ENCODE measurements around the gene CLEC1B. TPM values are rescaled to one million over a fixed set of nuclear protein-coding genes. Genes with fewer than 3 reads are reported as not detected.
"Not testable (repeated sequence)": the region's sequence is repeated elsewhere in the genome, so short reads cannot be mapped to it uniquely, and the experiment has no call there.

The CLEC1B gene
- total and polyA plus RNA-seq, 10 of the 15 experiments (the other 5 are each of a cell fraction or from before 2014, with no cell fraction given), result not detected

GRCh38 chr12:9952954-9953729 is 45.8 kb downstream of the CLEC1B start:
- H3K9ac ChIP-seq (ENCODE audit: control insufficient read depth, insufficient read depth, low read length); H3K27ac ChIP-seq (ENCODE audit: control insufficient read depth, insufficient read depth); H3K27me3 ChIP-seq (replicated peaks in 1 of 2; ENCODE audit: control insufficient read depth in 2 of 2, insufficient read depth in 2 of 2, low read length in 1 of 2); H3K9me3 ChIP-seq (replicated peaks; ENCODE audit: control insufficient read depth, insufficient read depth, low read length); ATAC-seq; in situ Hi-C loops (cut with MboI); H3K79me2 ChIP-seq (ENCODE audit: control insufficient read depth, insufficient read depth, low read length); DNase-seq (ENCODE audit: low read depth, low spot score); SMC1A ChIA-PET (ENCODE audit: uncharacterized antibody, unreplicated experiment); H3K4me2 ChIP-seq (ENCODE audit: control insufficient read depth, insufficient read depth); H3K36me3 ChIP-seq (ENCODE audit: control insufficient read depth in 2 of 2, insufficient read depth in 2 of 2, low read length in 1 of 2); FAIRE-seq; H4K20me1 ChIP-seq (ENCODE audit: control insufficient read depth, insufficient read depth); H3K4me3 ChIP-seq; CTCF ChIA-PET; BruUV-seq (replicated peaks); H2AFZ ChIP-seq (ENCODE audit: control insufficient read depth, low read depth, low read length); POLR2A ChIA-PET; RAD21 ChIA-PET (ENCODE audit: unreplicated experiment); intact Hi-C loops (cut with micrococcal nuclease; ENCODE audit: unreplicated experiment): not testable (repeated sequence)
- no CpG with 5 or more reads among the region's 55 CpGs for WGBS (ENCODE audit: insufficient coverage, insufficient replicate concordance, low lambda C conversion rate, missing lambda C conversion rate)
- peaks cover 25% of the 10 kb centered on the region for H3K4me1 ChIP-seq (ENCODE audit: control insufficient read depth, insufficient read depth, low read length)

GRCh38 chr12:9951026-9951675 is 47.8 kb downstream of the CLEC1B start:
- Histone ChIP-seq H4K20me1 (ENCODE audit: control insufficient read depth, insufficient read depth) (no peaks in the 10 kb centered on the region), H3K27me3 (replicated peaks in 1 of 2; ENCODE audit: control insufficient read depth in 2 of 2, insufficient read depth in 2 of 2, low read length in 1 of 2) (no peaks in the 10 kb centered on the region), H3K9ac (ENCODE audit: control insufficient read depth, insufficient read depth, low read length) (no peak overlapping the region), H2AFZ (ENCODE audit: control insufficient read depth, low read depth, low read length) (peak overlapping the region; percentile 52), H3K9me3 (replicated peaks; ENCODE audit: control insufficient read depth, insufficient read depth, low read length) (no peaks in the 10 kb centered on the region), H3K4me1 (ENCODE audit: control insufficient read depth, insufficient read depth, low read length) (peaks cover 33% of the 10 kb centered on the region), H3K4me2 (ENCODE audit: control insufficient read depth, insufficient read depth) (peak overlapping the region; percentile 41), H3K79me2 (ENCODE audit: control insufficient read depth, insufficient read depth, low read length) (no peaks in the 10 kb centered on the region), H3K4me3 (no peak overlapping the region), H3K27ac (ENCODE audit: control insufficient read depth, insufficient read depth) (no peak overlapping the region), H3K36me3 (ENCODE audit: control insufficient read depth in 2 of 2, insufficient read depth in 2 of 2, low read length in 1 of 2) (no peaks in the 10 kb centered on the region)
- CTCF ChIA-PET, result interaction anchor here (1.4 kb wide), 1 partner anchor 200 kb away, joined by 4 read pairs; no protein-coding TSS in a partner anchor
- SMC1A ChIA-PET (ENCODE audit: uncharacterized antibody, unreplicated experiment), result interaction anchor here (0.8 to 1.4 kb wide), 2 partner anchors 10 to 82 kb away, joined by 3 to 4 read pairs; no protein-coding TSS in a partner anchor
- in situ Hi-C loops (cut with MboI) (no loop called here), intact Hi-C loops (cut with micrococcal nuclease; ENCODE audit: unreplicated experiment) (no loop called here)
- ATAC-seq (0 out of 3 replicates have a peak, but pooled peaks have one; percentile 19), FAIRE-seq (no peak), DNase-seq (ENCODE audit: low read depth, low spot score) (peak; percentile 24)
- RAD21 ChIA-PET (ENCODE audit: unreplicated experiment), result no interaction called here
- no TSS peak for BruUV-seq (replicated peaks)
- 33% methylated on average over 5 of the region's 5 CpGs for WGBS (ENCODE audit: insufficient coverage, insufficient replicate concordance, low lambda C conversion rate, missing lambda C conversion rate)
- TF ChIP-seq RUNX3 (IDR thresholded peaks at IDR 0.05; ENCODE audit: low read length) (peak; percentile 53), YBX1 (IDR thresholded peaks at IDR 0.05) (no peak)
- POLR2A ChIA-PET, result no interaction called here
